Measurements from ENCODE around the gene ITGB7. TPM values are rescaled to one million over a fixed set of nuclear protein-coding genes. Genes with fewer than 3 reads are reported as not detected.

Gene ITGB7, protein sequence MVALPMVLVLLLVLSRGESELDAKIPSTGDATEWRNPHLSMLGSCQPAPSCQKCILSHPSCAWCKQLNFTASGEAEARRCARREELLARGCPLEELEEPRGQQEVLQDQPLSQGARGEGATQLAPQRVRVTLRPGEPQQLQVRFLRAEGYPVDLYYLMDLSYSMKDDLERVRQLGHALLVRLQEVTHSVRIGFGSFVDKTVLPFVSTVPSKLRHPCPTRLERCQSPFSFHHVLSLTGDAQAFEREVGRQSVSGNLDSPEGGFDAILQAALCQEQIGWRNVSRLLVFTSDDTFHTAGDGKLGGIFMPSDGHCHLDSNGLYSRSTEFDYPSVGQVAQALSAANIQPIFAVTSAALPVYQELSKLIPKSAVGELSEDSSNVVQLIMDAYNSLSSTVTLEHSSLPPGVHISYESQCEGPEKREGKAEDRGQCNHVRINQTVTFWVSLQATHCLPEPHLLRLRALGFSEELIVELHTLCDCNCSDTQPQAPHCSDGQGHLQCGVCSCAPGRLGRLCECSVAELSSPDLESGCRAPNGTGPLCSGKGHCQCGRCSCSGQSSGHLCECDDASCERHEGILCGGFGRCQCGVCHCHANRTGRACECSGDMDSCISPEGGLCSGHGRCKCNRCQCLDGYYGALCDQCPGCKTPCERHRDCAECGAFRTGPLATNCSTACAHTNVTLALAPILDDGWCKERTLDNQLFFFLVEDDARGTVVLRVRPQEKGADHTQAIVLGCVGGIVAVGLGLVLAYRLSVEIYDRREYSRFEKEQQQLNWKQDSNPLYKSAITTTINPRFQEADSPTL
- 100 to 1,000 TPM; 500 to 503 TPM for total RNA-seq

DNA sequence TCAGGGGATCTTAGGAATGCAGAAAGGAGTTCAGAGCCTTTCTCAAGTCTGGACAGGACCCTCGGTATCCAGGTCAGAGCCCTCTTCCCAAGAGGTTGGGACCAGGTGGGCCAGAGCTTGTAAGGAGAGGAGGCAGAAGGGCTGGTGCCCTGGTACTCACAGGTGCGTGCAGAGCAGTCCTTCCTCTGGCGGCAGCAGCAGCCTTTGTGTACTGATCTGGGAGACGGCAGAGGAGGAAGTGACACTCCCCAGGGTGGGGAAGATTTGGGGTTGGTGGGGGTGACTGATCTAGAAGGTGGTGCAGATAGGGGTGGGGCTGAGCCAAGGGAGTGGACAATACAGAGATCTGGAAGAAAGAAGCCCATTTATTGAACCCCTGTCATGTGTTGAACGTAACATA is at the start of gene ITGB7:
Gene ITGB7, minus strand, starts transcription at position 210 of the 400 bp plus-strand sequence. CDS start 6,808 bp downstream, outside the sequence.
- Mint-ChIP-seq H3K36me3 (ENCODE audit: low read depth) (peaks cover 68% of the 10 kb centered on the region), H3K9me3 (ENCODE audit: insufficient read depth) (no peaks in the 10 kb centered on the region), H3K4me3 (peak within 1 kb of the TSS; percentile 83), H3K27ac (peak within 1 kb of the TSS; percentile 95), H3K4me1 (ENCODE audit: low read depth) (peaks cover 80% of the 10 kb centered on the region), H3K27me3 (ENCODE audit: low read depth) (no peaks in the 10 kb centered on the region)
- CTCF ChIA-PET, result interaction anchor here (1.1 to 12.7 kb wide), 5 partner anchors 12 to 114 kb away, joined by 5 to 192 read pairs (median 30); partner anchors contain the start of genes AAAS, MYG1 and PFDN5
- DNase-seq, result peak; percentile 89
- peak; percentile 75 for ATAC-seq
- POLR2A ChIA-PET, result interaction anchor here (0.6 to 4.6 kb wide), 7 partner anchors 8 to 118 kb away, joined by 3 to 46 read pairs (median 4); partner anchors contain the start of gene ESPL1

- CTCF ChIA-PET, result interaction anchor here (1.2 to 8.7 kb wide), 3 partner anchors 11 to 75 kb away, joined by 3 to 188 read pairs (median 69); partner anchors contain the start of genes CSAD, ESPL1, ITGB7 and ZNF740
- H3K27me3 Mint-ChIP-seq (ENCODE audit: low read depth), result no peaks in the 10 kb centered on the region
- DNase-seq (no peak), ATAC-seq (no peak)
- peak overlapping the region; percentile 72 for H3K27ac Mint-ChIP-seq
- peaks cover 60% of the 10 kb centered on the region for H3K4me1 Mint-ChIP-seq (ENCODE audit: low read depth)
- H3K36me3 Mint-ChIP-seq (ENCODE audit: low read depth), result peaks cover 28% of the 10 kb centered on the region
- no peaks in the 10 kb centered on the region for H3K9me3 Mint-ChIP-seq (ENCODE audit: insufficient read depth)
- no peak overlapping the region for H3K4me3 Mint-ChIP-seq
- POLR2A ChIA-PET, result interaction anchor here (1.2 kb wide), 2 partner anchors 21 to 75 kb away, joined by 3 read pairs; partner anchors contain the start of gene CSAD
Measured at GRCh38 chr12:53255996-53256395, 48.9 kb upstream of the ITGB7 start.

GRCh38 chr12:53254816-53255545 is 47.9 kb upstream of the ITGB7 start:
- H3K36me3 Mint-ChIP-seq (ENCODE audit: low read depth), result peaks cover 28% of the 10 kb centered on the region
- no peaks in the 10 kb centered on the region for H3K27me3 Mint-ChIP-seq (ENCODE audit: low read depth)
- no peak overlapping the region for H3K4me3 Mint-ChIP-seq
- H3K4me1 Mint-ChIP-seq (ENCODE audit: low read depth), result peaks cover 64% of the 10 kb centered on the region
- no peaks in the 10 kb centered on the region for H3K9me3 Mint-ChIP-seq (ENCODE audit: insufficient read depth)
- ChIA-PET POLR2A (interaction anchor here (2.9 kb wide), 1 partner anchor 13 kb away, joined by 18 read pairs; the partner anchor contains the start of gene ESPL1), CTCF (interaction anchor here (0.9 to 8.7 kb wide), 6 partner anchors 12 to 90 kb away, joined by 3 to 188 read pairs (median 4); partner anchors contain the start of genes ESPL1 and ITGB7)
- ATAC-seq (no peak), DNase-seq (no peak)
- H3K27ac Mint-ChIP-seq, result peak overlapping the region; percentile 72

DNA sequence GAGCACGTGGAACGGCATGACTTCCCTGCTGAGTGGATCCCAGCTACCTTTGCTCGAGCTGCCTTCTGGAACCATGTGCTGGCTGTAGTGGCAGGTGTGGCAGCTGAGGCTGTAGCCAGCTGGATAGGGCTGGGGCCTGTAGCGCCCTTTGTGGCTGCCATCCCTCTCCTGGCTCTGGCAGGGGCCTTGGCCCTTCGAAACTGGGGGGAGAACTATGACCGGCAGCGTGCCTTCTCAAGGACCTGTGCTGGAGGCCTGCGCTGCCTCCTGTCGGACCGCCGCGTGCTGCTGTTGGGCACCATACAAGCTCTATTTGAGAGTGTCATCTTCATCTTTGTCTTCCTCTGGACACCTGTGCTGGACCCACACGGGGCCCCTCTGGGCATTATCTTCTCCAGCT is 46.2 kb upstream of the ITGB7 start:
- Mint-ChIP-seq H3K27ac (peak overlapping the region; percentile 94), H3K4me1 (ENCODE audit: low read depth) (peaks cover 55% of the 10 kb centered on the region), H3K9me3 (ENCODE audit: insufficient read depth) (no peaks in the 10 kb centered on the region), H3K27me3 (ENCODE audit: low read depth) (no peaks in the 10 kb centered on the region), H3K4me3 (peak overlapping the region; percentile 99), H3K36me3 (ENCODE audit: low read depth) (peaks cover 28% of the 10 kb centered on the region)
- POLR2A ChIA-PET, result interaction anchor here (0.7 to 2.9 kb wide), 4 partner anchors 14 to 42 kb away, joined by 3 to 18 read pairs (median 4); partner anchors contain the start of genes ESPL1 and PFDN5
- no peak for DNase-seq
- no peak for ATAC-seq
- CTCF ChIA-PET, result interaction anchor here (1.3 to 8.7 kb wide), 6 partner anchors 14 to 94 kb away, joined by 3 to 188 read pairs (median 8); partner anchors contain the start of genes AAAS, CSAD, ESPL1 and ITGB7

DNA sequence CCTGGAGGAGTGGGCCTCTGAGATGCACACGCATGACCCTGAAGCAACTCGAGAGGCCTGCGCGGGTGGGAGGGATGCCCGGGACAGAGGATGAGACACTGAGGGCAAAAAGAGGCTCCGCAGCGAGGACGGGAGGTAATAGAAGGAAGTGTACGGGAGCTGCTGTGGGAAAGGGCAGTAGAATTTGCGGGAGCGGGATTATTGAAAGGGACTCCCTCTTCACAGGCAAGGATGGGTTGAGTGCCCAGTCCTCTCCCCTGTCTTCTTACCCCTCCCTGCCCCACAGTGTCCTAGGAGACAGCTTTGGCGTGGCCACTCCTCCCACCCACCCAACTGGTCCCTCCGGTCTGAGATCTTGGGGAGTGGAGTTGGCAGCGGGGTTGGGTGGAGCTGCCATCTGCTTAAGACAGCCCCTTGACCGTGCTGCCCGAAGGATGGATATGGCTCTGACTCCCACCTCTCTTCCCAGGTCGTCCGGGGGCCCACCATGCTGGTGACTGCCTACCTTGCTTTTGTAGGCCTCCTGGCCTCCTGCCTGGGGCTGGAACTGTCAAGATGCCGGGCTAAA is 45.4 kb upstream of the ITGB7 start:
- DNase-seq, result no peak
- Mint-ChIP-seq H3K4me3 (peak overlapping the region; percentile 99), H3K27ac (peak overlapping the region; percentile 94), H3K36me3 (ENCODE audit: low read depth) (peaks cover 26% of the 10 kb centered on the region), H3K9me3 (ENCODE audit: insufficient read depth) (no peaks in the 10 kb centered on the region), H3K27me3 (ENCODE audit: low read depth) (no peaks in the 10 kb centered on the region), H3K4me1 (ENCODE audit: low read depth) (peaks cover 52% of the 10 kb centered on the region)
- peak; percentile 4 for ATAC-seq
- CTCF ChIA-PET, result interaction anchor here (0.7 to 8.7 kb wide), 8 partner anchors 9 to 94 kb away, joined by 3 to 188 read pairs (median 7); partner anchors contain the start of genes AAAS, CSAD, ESPL1 and ITGB7
- POLR2A ChIA-PET, result interaction anchor here (0.7 to 2.9 kb wide), 6 partner anchors 15 to 51 kb away, joined by 3 to 18 read pairs (median 4); partner anchors contain the start of genes ESPL1 and PFDN5

- Mint-ChIP-seq H3K9me3 (ENCODE audit: insufficient read depth) (no peaks in the 10 kb centered on the region), H3K4me1 (ENCODE audit: low read depth) (peaks cover 54% of the 10 kb centered on the region), H3K27ac (peak overlapping the region; percentile 94), H3K4me3 (peak overlapping the region; percentile 99), H3K27me3 (ENCODE audit: low read depth) (peaks cover 3% of the 10 kb centered on the region), H3K36me3 (ENCODE audit: low read depth) (peaks cover 26% of the 10 kb centered on the region)
- DNase-seq (peak; percentile 74), ATAC-seq (peak; percentile 87)
- POLR2A ChIA-PET, result interaction anchor here (0.7 to 2.9 kb wide), 9 partner anchors 16 to 51 kb away, joined by 3 to 18 read pairs (median 4); partner anchors contain the start of gene ESPL1
- CTCF ChIA-PET, result interaction anchor here (0.6 to 8.7 kb wide), 20 partner anchors 8 to 206 kb away, joined by 3 to 188 read pairs (median 5); partner anchors contain the start of genes AAAS, ESPL1 and ITGB7
Measured at GRCh38 chr12:53251477-53252348, 44.7 kb upstream of the ITGB7 start.

GRCh38 chr12:53245286-53245685 is 38.2 kb upstream of the ITGB7 start:
- ATAC-seq (no peak), DNase-seq (no peak)
- H3K4me1 Mint-ChIP-seq (ENCODE audit: low read depth), result peaks cover 7% of the 10 kb centered on the region
- POLR2A ChIA-PET, result interaction anchor here (0.9 kb wide), 1 partner anchor 32 kb away, joined by 3 read pairs; no protein-coding TSS in a partner anchor
- no peaks in the 10 kb centered on the region for H3K36me3 Mint-ChIP-seq (ENCODE audit: low read depth)
- CTCF ChIA-PET, result interaction anchor here (1.5 kb wide), 1 partner anchor 32 kb away, joined by 7 read pairs; no protein-coding TSS in a partner anchor
- peaks cover 30% of the 10 kb centered on the region for H3K27me3 Mint-ChIP-seq (ENCODE audit: low read depth)
- no peak overlapping the region for H3K4me3 Mint-ChIP-seq
- H3K9me3 Mint-ChIP-seq (ENCODE audit: insufficient read depth), result no peaks in the 10 kb centered on the region
- no peak overlapping the region for H3K27ac Mint-ChIP-seq

GRCh38 chr12:53244337-53244736 is 37.3 kb upstream of the ITGB7 start:
- ChIA-PET POLR2A (interaction anchor here (0.8 to 0.9 kb wide), 2 partner anchors 8 to 31 kb away, joined by 3 read pairs; no protein-coding TSS in a partner anchor), CTCF (interaction anchor here (0.9 to 2.4 kb wide), 3 partner anchors 8 to 31 kb away, joined by 4 to 8 read pairs (median 7); no protein-coding TSS in a partner anchor)
- Mint-ChIP-seq H3K36me3 (ENCODE audit: low read depth) (no peaks in the 10 kb centered on the region), H3K27ac (no peak overlapping the region), H3K4me3 (no peak overlapping the region), H3K4me1 (ENCODE audit: low read depth) (peaks cover 7% of the 10 kb centered on the region), H3K27me3 (ENCODE audit: low read depth) (peaks cover 34% of the 10 kb centered on the region), H3K9me3 (ENCODE audit: insufficient read depth) (no peaks in the 10 kb centered on the region)
- DNase-seq, result no peak
- ATAC-seq, result no peak

DNA sequence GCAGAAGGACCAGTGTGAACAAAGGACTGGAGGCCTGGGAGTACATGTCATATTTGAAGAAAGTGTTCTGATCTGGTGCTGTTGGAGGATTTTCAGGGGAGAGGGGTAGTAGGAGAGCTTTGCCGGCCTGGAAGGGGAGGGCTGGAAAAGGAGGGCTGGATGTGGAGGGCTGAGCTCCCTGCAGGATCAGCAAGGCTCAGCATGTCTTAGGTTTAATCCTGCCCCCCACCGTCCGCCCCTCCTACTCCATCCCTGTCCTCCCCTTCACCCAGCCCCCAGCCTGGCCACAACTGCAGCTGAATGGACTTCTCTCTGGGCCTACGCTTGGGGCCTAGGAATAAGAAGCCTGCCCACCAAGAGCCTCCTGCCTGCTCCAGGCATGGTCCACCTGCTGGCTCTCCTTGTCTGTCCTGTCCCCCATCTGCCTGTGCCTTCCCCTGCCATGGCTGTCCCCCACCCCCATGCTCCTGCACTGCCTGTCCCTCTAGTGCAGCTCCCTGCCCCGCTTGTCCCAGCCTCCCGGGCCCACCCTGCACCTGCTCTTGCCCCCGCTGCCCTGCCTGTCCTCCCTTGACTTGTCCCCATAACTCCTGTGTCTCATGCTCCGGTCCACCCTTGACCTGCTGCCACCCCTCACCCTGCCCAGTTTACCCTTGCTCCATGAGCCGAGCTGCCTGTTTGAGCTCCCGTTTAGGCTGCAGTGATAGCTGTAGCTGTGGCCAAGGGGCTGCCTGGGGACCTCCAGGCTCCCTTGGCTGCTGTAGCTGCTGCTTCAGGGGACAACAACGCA is 34.8 kb upstream of the ITGB7 start:
- Mint-ChIP-seq H3K4me3 (no peak overlapping the region), H3K9me3 (ENCODE audit: insufficient read depth) (no peaks in the 10 kb centered on the region), H3K27ac (no peak overlapping the region), H3K27me3 (ENCODE audit: low read depth) (peaks cover 32% of the 10 kb centered on the region), H3K36me3 (ENCODE audit: low read depth) (no peaks in the 10 kb centered on the region), H3K4me1 (ENCODE audit: low read depth) (peaks cover 12% of the 10 kb centered on the region)
- DNase-seq (no peak), ATAC-seq (no peak)
- CTCF ChIA-PET, result interaction anchor here (1.0 to 4.0 kb wide), 5 partner anchors 10 to 79 kb away, joined by 3 to 19 read pairs (median 5); partner anchors contain the start of gene AAAS
- POLR2A ChIA-PET, result interaction anchor here (0.6 kb wide), 1 partner anchor 8 kb away, joined by 3 read pairs; no protein-coding TSS in a partner anchor
